Measurements from ENCODE around the gene SNAP23.

DNA sequence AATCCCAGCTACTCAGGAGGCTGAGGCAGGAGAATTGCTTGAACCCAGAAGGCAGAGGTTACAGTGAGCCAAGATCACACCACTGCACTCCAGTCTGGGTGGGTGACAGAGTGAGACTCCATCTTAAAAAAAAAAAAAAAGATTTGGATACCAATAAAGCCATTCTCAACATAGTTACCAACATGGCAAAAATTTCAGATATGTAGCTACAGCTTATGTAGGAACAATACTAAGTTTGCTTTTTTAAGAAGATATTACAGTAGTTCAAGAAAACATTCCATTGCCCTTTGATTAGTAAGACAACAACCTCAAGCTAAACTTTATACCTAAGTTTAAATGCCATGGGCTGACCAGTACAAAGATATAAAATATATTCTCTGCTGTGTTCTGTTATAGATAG is 38.9 kb upstream of the SNAP23 start:
- TF ChIP-seq GATA3 (IDR thresholded peaks at IDR 0.05; ENCODE audit: low read depth, low read length): no peak
- TF ChIP-seq GATA2 (IDR thresholded peaks at IDR 0.05; ENCODE audit: low read depth, low read length): no peak
